ENCODE measurements around the gene PLEKHG1. TPM values are rescaled to one million over a fixed set of nuclear protein-coding genes. Genes with fewer than 3 reads are reported as not detected.

The PLEKHG1 gene
- total RNA-seq, 1 experiment from 2014 or later, result 2.7 TPM

GRCh38 chr6:150615967-150616366 is 16.3 kb downstream of the PLEKHG1 start:
- Mint-ChIP-seq H3K9me3 (no peaks in the 10 kb centered on the region), H3K27ac (no peak overlapping the region), H3K27me3 (ENCODE audit: low read depth) (no peaks in the 10 kb centered on the region; the same call in 1 of the 2 replicates), H3K4me3 (no peak overlapping the region), H3K36me3 (no peaks in the 10 kb centered on the region), H3K4me1 (no peaks in the 10 kb centered on the region)
- ChIA-PET POLR2A (no interaction called here), CTCF (no interaction called here)
- DNase-seq (ENCODE audit: low spot score), result no peak
- TF ChIP-seq ZNF281 (CRISPR knock-in tag; IDR thresholded peaks at IDR 0.05), result no peak
- TF ChIP-seq SP1 (CRISPR knock-in tag; conservative IDR thresholded peaks at IDR 0.05), result no peak
- no peak for TF ChIP-seq MAX (CRISPR knock-in tag; IDR thresholded peaks at IDR 0.05)
- no peak for TF ChIP-seq ZNF219 (CRISPR knock-in tag; IDR thresholded peaks at IDR 0.05; ENCODE audit: borderline replicate concordance)
- no peak for TF ChIP-seq MLX (CRISPR knock-in tag; IDR thresholded peaks at IDR 0.05)
- no peak for TF ChIP-seq ZNF232 (CRISPR knock-in tag; IDR thresholded peaks at IDR 0.05)
- TF ChIP-seq PRRX2 (CRISPR knock-in tag; IDR thresholded peaks at IDR 0.05), result no peak
- no peak for TF ChIP-seq GRHL2 (CRISPR knock-in tag; IDR thresholded peaks at IDR 0.05; ENCODE audit: insufficient replicate concordance, severe bottlenecking)
- no peak for TF ChIP-seq ARID4B (CRISPR knock-in tag; IDR thresholded peaks at IDR 0.05; ENCODE audit: borderline replicate concordance)
- TF ChIP-seq HMGA2 (CRISPR knock-in tag; IDR thresholded peaks at IDR 0.05), result no peak
- no peak for TF ChIP-seq STAT6 (CRISPR knock-in tag; conservative IDR thresholded peaks at IDR 0.05; ENCODE audit: low read depth)
- no peak for TF ChIP-seq NFYB (CRISPR knock-in tag; conservative IDR thresholded peaks at IDR 0.05; ENCODE audit: low read depth)
- TF ChIP-seq NR3C1 (CRISPR knock-in tag; conservative IDR thresholded peaks at IDR 0.05; ENCODE audit: low read depth), result no peak
- TF ChIP-seq TP53 (CRISPR knock-in tag; IDR thresholded peaks at IDR 0.05), result no peak
- no peak for TF ChIP-seq ZNF416 (CRISPR knock-in tag; IDR thresholded peaks at IDR 0.05)
- TF ChIP-seq AFF4 (CRISPR knock-in tag; IDR thresholded peaks at IDR 0.05; ENCODE audit: borderline replicate concordance), result no peak
- no peak for TF ChIP-seq ZBTB21 (CRISPR knock-in tag; IDR thresholded peaks at IDR 0.05; ENCODE audit: borderline replicate concordance)
- no peak for TF ChIP-seq TEAD4 (CRISPR knock-in tag; IDR thresholded peaks at IDR 0.05)
- TF ChIP-seq GTF2I (CRISPR knock-in tag; conservative IDR thresholded peaks at IDR 0.05), result no peak
- no peak for TF ChIP-seq SMAD3 (CRISPR knock-in tag; IDR thresholded peaks at IDR 0.05; ENCODE audit: borderline replicate concordance)
- ATAC-seq, result no peak

Measured in WTC11 (cell line).